GM10266 (cell line): ENCODE results near the gene NEU1.
A peak's percentile ranks its signal among the peaks of the same experiment; 100 is the strongest.
"Not testable (repeated sequence)": the region's sequence is repeated elsewhere in the genome, so short reads cannot be mapped to it uniquely, and the experiment has no call there.

Experiments
- DNase-seq: peaks from one replicate; pipeline ENCODE4 v3.0.0; 2012; ENCODE audit errors: extremely low spot score
- TF ChIP-seq, protein P1 (sequence below): IDR thresholded peaks from 2 replicates; pipeline ENCODE4 v1.5.1; 2012; ENCODE audit warnings: mild to moderate bottlenecking, low read depth; ENCODE audit not compliant: control insufficient read depth, insufficient read depth; ENCODE audit errors: missing control alignments

Gene NEU1

DNA sequence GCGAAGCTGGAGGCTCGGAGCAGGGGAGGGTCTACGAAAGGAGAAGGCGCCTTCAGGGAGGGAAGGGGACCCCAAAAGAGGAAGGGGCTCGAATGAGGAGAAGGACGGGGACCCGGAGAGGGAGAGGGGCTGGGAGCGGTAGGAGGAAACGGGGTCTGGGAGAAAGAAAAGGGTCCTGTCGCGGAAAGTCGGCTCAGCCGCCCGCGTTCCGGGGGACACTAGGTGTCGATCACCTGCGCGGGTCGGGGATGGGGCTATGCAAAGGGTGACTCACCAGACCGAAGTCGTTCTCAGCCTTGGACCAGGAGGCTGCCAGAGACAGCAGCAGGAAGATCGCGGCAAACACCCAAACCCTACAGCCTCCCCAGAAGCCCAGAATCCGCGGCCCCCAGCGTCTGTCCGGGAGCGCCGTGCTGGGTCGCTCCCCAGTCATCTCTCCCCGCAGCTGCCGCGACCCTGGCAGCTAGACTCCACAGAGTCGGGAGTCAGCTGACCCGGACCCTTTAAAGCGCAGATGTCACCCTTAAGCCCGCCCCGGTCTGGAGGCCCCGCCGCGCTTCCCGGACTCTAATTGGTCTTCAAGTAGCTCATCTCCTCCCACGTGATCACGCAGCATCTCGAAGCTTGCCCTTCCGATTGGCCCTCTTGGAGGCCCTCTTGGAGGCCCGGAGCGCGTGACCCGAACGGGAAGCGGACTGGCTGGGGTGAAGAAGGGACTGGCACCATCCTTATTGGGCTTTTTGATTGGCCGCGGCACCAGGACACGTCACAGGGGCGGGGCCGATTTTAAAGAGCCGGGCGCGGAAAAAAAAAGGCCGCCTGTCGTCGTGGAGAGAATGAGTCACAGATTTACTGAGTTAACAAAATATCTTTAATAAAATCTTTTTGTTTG, at the start of gene NEU1:
Gene NEU1, minus strand, starts transcription at position 478 of the 892 bp plus-strand sequence. Its CDS starts 45 bp downstream, at position 433.
- TF ChIP-seq, protein P1, sequence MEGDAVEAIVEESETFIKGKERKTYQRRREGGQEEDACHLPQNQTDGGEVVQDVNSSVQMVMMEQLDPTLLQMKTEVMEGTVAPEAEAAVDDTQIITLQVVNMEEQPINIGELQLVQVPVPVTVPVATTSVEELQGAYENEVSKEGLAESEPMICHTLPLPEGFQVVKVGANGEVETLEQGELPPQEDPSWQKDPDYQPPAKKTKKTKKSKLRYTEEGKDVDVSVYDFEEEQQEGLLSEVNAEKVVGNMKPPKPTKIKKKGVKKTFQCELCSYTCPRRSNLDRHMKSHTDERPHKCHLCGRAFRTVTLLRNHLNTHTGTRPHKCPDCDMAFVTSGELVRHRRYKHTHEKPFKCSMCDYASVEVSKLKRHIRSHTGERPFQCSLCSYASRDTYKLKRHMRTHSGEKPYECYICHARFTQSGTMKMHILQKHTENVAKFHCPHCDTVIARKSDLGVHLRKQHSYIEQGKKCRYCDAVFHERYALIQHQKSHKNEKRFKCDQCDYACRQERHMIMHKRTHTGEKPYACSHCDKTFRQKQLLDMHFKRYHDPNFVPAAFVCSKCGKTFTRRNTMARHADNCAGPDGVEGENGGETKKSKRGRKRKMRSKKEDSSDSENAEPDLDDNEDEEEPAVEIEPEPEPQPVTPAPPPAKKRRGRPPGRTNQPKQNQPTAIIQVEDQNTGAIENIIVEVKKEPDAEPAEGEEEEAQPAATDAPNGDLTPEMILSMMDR = no peak
- peak; percentile 99 for DNase-seq

DNA sequence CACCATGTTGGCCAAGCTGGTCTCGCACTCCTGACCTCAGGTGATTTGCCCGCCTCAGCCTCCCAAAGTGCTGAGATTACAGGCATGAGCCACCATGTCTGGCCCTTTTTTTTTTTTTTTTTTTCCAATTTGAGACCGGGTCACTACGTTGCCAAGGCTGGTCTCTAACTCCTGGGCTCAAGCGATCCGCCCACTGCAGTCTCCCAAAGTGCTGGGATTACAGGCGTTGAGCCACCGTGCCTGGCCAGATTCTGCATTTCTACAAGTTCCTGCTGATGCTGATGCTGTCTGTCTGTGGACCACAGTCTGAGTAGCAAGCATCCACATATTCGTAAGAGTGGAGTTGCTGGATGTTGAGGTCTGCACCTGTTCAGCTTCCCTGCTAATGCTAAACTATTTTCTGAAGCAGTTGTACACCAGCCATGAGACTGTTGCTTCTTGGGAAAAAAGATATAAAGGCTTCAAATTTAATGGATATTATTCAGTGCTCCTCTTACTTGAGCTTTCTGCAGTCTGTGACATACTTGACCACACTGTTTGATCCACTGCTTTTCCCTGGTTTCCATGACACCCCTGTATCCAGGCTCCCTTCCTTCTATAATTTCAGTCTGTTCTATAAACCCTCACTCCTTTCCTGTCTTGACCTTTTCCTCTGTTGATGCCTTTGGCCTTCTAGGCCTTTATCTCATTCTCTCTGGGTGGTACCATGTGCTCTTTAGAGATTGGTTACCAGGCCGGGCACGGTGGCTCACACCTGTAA, 49.4 kb upstream of the NEU1 start:
- TF ChIP-seq, protein P1 = no peak
- no peak for DNase-seq

DNA sequence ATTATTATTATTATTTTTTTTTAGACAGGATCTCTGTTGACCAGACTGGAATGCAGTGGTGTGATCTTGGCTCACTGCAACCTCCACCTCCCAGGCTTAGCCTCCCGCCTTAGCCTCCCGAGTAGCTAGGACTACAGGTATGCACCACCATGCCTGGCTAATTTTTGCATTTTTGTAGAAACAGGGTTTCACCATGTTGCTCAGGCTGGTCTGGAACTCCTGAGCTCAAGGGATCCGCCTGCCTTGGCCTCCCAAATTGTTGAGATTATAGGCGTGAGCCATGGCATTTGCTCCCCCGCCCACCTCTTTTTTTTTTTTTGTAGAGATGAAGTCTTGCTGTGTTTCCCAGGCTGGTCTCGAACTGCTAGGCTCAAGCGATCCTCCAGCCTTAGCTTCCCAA, 46.7 kb upstream of the NEU1 start:
- DNase-seq = not testable (repeated sequence)

DNA sequence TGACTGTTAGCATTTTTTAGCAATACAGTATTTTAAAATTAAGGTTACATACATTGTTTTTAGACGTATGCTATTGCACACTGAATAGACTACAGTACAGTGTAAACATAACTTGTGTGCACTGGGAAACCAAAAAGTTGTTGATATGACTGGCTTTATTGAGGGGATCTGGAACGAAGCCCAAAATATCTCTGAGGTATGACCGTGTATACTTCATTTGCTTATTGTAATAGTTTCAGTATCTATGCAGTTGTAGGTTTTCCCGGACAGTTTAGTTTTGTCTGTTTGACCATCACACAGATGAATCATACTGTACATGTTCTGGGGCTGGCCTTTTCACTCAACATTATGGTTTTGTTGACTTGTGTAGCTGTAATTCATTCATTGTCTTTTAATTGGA, 46.2 kb upstream of the NEU1 start:
- DNase-seq = peak; percentile 69

DNA sequence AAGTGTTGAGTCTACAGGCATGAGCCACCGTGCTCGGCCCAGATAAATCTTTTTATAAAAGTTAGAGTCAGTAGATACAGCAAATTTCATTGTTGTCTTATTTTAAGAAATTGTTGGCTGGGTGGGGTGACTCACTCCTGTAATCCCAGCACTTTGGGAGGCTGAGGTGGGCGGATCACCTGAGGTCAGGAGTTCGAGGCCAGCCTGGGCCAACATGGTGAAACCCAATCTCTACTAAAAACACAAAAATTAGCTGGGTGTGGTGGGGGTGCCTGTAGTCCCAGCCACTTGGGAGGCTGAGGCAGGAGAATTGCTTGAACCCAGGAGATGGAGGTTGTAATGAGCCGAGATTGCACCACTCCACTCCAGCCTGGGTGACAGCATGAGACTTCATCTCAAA, 45.6 kb upstream of the NEU1 start:
- not testable (repeated sequence) for DNase-seq

More for the DNA sequence above, 46.2 kb upstream of the NEU1 start:
- TF ChIP-seq, protein P1 = no peak

DNA sequence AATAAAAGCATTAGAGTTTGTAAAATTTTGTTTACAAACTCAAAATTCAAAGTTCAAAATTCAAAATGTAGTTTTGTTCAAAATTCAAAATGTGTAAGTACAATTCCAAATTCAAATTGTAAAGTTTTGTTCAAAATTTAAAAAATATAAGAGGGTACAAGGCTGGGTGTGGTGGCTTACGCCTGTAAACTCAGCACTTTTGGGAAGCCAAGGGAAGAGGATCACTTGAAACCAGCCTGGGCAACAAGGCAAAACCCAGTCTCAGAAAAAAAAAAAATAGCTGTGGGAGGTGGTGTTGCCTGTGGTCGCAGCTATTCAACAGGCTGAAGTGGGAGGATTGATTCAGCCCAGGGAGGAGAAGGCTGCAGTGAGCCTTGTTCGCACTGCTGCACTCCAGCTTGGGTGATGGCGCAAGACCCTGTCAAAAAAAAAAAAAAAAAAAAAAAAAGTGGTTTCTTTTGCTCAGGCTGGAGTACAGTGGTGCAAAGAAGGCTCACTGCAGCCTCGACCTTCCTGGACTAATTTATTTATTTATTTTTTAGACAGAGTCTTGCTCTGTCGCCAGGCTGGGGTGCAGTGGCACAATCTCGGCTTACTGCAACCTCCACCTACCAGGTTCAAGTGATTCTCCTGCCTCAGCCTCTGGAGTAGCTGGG, 44.7 kb upstream of the NEU1 start:
- TF ChIP-seq, protein P1 = no peak
- no peak for DNase-seq

DNA sequence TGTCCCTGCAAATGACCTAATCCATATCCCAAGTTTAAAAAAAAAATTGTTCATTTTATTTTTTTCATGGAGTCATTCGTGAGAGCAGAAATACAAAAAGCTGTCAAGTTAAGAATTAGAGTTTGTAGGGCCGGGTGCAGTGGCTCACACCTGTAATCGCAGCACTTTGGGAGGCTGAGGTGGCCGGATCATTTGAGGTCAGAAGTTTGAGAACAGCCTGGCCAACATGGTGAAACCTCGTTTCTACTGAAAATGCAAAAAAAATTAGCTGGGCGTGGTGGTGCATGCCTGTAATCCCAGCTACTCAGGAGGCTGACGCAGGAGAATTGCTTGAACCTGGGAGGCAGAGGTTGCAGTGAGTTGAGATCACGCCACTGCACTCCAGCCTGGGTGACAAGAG, 44.1 kb upstream of the NEU1 start:
- DNase-seq = not testable (repeated sequence)

DNA sequence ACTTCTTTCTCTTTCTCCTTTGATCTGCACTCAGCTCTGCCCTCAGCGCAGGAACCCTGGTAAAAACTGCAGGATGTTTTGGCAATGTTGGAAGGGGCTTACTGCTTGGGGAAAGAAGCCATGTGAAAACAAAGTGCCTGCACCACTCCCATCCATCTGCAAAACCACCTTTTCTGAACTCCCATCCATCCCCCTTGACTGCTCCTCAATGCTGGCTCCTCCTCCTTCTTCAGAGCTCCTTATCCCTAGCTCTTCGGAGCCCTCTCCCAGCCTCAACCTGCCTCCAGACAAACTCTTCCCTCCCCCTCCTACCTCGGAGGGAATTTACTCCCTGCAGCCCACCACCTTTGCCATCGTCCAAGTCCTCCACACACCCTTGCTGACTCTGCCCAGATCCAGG, 43.5 kb upstream of the NEU1 start:
- no peak for DNase-seq

More for the DNA sequence above, 43.5 kb upstream of the NEU1 start:
- TF ChIP-seq, protein P1 = no peak
